HCT116 (cell line): ENCODE results near the gene ICAM4. TPM values are rescaled to one million over a fixed set of nuclear protein-coding genes. Genes with fewer than 3 reads are reported as not detected.

Experiments
- ATAC-seq: fragments of 200-7000 bp; cut with Tn5 transposase; 2 replicates; pipeline ENCODE4 v1.9.1; 2020; ENCODE audit warnings: mild to moderate bottlenecking, moderate library complexity
- BruUV-seq: library from RNA; stranded (reverse); fragments of 400-500 nt; replicated peaks from 2 replicates; lab custom pipeline; 2021; lab: Mats Ljungman, UMichigan
- CTCF ChIA-PET: fragments of 300-600 bp; sonication (Branson Sonifier 250); formaldehyde crosslinking; loops from one replicate; lab custom pipeline; 2021; ENCODE audit warnings: antibody characterized with exemption; lab: Charles Lee
- POLR2A ChIA-PET: fragments of 300-600, 350-600 bp; sonication (Branson Sonifier 250); formaldehyde crosslinking; loops from one replicate; lab custom pipeline; 2021; ENCODE audit warnings: antibody characterized with exemption; lab: Charles Lee
- RAD21 ChIA-PET, 2 experiments: fragments of 300-600 bp; sonication (Branson Sonifier 250); formaldehyde crosslinking; loops; one replicate each; lab custom pipeline; 2023; ENCODE audit warnings: low total read pairs in 2 of 2; ENCODE audit not compliant: uncharacterized antibody in 2 of 2, unreplicated experiment in 2 of 2, low non-redundant PET in 1 of 2; lab: Charles Lee
- DNase-seq: peaks from one replicate; pipeline ENCODE4 v3.0.0-alpha.2; 2010; ENCODE audit warnings: low read depth, low spot score
- H2AFZ ChIP-seq: fragments of 200-600 bp; shearing (Covaris generic), sonication (generic); 2 replicates; pipeline ENCODE4 v1.6.1; 2017; ENCODE audit warnings: low read depth, mixed run types, mixed read lengths, antibody characterized with exemption, low read length; ENCODE audit not compliant: poor library complexity, severe bottlenecking
- H3K27ac ChIP-seq: 2 replicates; pipeline ENCODE4 v1.5.1; 2012; ENCODE audit warnings: low read depth, low read length
- H3K27me3 ChIP-seq: fragments of 200-600 bp; sonication (generic); 2 replicates; pipeline ENCODE4 v1.6.1; 2016; ENCODE audit warnings: mixed run types, low read length, mixed read lengths; ENCODE audit not compliant: insufficient read depth
- H3K36me3 ChIP-seq, 2 experiments: fragments of 200-500 bp in 1 of 2; fragments of 200-600 bp in 1 of 2; sonication (Bioruptor generic) in 1 of 2; sonication (generic) in 1 of 2; 2 replicates each; pipeline versions ENCODE4 v1.5.1 to v1.6.1; 2014 to 2016; ENCODE audit warnings: low read length in 2 of 2, inconsistent platforms in 1 of 2, mixed read lengths in 1 of 2, mixed run types in 1 of 2; ENCODE audit not compliant: insufficient read depth in 2 of 2, control insufficient read depth in 1 of 2
- H3K4me1 ChIP-seq, 2 experiments: fragments of 200-600 bp in 1 of 2; sonication (generic) in 1 of 2; 2 replicates each; pipeline versions ENCODE4 v1.5.1 to v1.6.1; 2012 to 2017; ENCODE audit warnings: low read length in 2 of 2, inconsistent platforms in 1 of 2, mild to moderate bottlenecking in 1 of 2, mixed read lengths in 1 of 2, mixed run types in 1 of 2, moderate library complexity in 1 of 2; ENCODE audit not compliant: insufficient read depth in 2 of 2, control insufficient read depth in 1 of 2
- H3K4me2 ChIP-seq: fragments of 200-600 bp; sonication (generic); 2 replicates; pipeline ENCODE4 v1.6.1; 2017; ENCODE audit warnings: mixed run types, low read length, mixed read lengths
- H3K4me3 ChIP-seq, 2 experiments: fragments of 200-600 bp in 1 of 2; sonication (generic) in 1 of 2; replicated peaks in 1 of 2; 2 replicates each; pipeline ENCODE4 v1.5.1; 2011 to 2016; ENCODE audit warnings: low read length in 2 of 2, control low read depth in 1 of 2, low read depth in 1 of 2, mild to moderate bottlenecking in 1 of 2, mixed read lengths in 1 of 2, mixed run types in 1 of 2
- H3K79me2 ChIP-seq: fragments of 200-600 bp; sonication (generic); 2 replicates; pipeline ENCODE4 v1.6.1; 2017; ENCODE audit warnings: mild to moderate bottlenecking, mixed run types, low read length, moderate library complexity, mixed read lengths; ENCODE audit not compliant: insufficient read depth
- H3K9ac ChIP-seq: fragments of 200-600 bp; sonication (generic); 2 replicates; pipeline ENCODE4 v1.6.1; 2016; ENCODE audit warnings: low read length, mixed read lengths
- H3K9me2 ChIP-seq: fragments of 200-600 bp; sonication (generic), shearing (Covaris generic); 2 replicates; pipeline ENCODE4 v1.6.1; 2017; ENCODE audit warnings: mixed run types, mild to moderate bottlenecking, moderate library complexity; ENCODE audit not compliant: insufficient read depth
- H3K9me3 ChIP-seq, 2 experiments: fragments of 200-500 bp in 1 of 2; fragments of 200-600 bp in 1 of 2; sonication (Bioruptor generic) in 1 of 2; sonication (generic) in 1 of 2; 2 replicates each; pipeline ENCODE4 v1.6.1; 2014 to 2017; ENCODE audit warnings: low read length in 2 of 2, mixed read lengths in 2 of 2, inconsistent platforms in 1 of 2, low read depth in 1 of 2, mild to moderate bottlenecking in 1 of 2, mixed run types in 1 of 2, moderate library complexity in 1 of 2; ENCODE audit not compliant: control insufficient read depth in 1 of 2, insufficient read depth in 1 of 2
- H4K20me1 ChIP-seq: fragments of 200-600 bp; sonication (generic), shearing (Covaris generic); 2 replicates; pipeline ENCODE4 v1.6.1; 2017; ENCODE audit warnings: mixed run types, mild to moderate bottlenecking, moderate library complexity; ENCODE audit not compliant: insufficient read depth
- CEBPB ChIP-seq: IDR thresholded peaks from 2 replicates; pipeline ENCODE4 v1.6.1; 2012; ENCODE audit warnings: low read depth
- EGR1 ChIP-seq: IDR thresholded peaks from 2 replicates; pipeline ENCODE4 v1.6.1; 2012; ENCODE audit warnings: low read depth
- ELF1 ChIP-seq: IDR thresholded peaks from 2 replicates; pipeline ENCODE4 v1.6.1; 2012; ENCODE audit warnings: low read depth, borderline replicate concordance
- EZH2 ChIP-seq: fragments of 200-600 bp; sonication (generic); IDR thresholded peaks from 2 replicates; pipeline ENCODE4 v1.6.1; 2017; ENCODE audit warnings: antibody characterized with exemption, mixed run types
- FOSL1 ChIP-seq: IDR thresholded peaks from 2 replicates; pipeline ENCODE4 v1.6.1; 2012; ENCODE audit warnings: low read depth
- JUND ChIP-seq: IDR thresholded peaks from 2 replicates; pipeline ENCODE4 v1.6.1; 2012
- MAX ChIP-seq: IDR thresholded peaks from 2 replicates; pipeline ENCODE4 v1.6.1; 2012
- POLR2A ChIP-seq: IDR thresholded peaks from 2 replicates; pipeline ENCODE4 v1.7.0; 2011; ENCODE audit warnings: borderline replicate concordance; ENCODE audit not compliant: insufficient read depth, insufficient read length; ENCODE audit errors: extremely low read depth
- POLR2AphosphoS5 ChIP-seq: IDR thresholded peaks from 2 replicates; pipeline ENCODE4 v1.6.1; 2011; ENCODE audit warnings: mild to moderate bottlenecking, low read depth, low read length, moderate library complexity
- SP1 ChIP-seq: IDR thresholded peaks from 2 replicates; pipeline ENCODE4 v1.6.1; 2012; ENCODE audit warnings: low read depth
- YY1 ChIP-seq: IDR thresholded peaks from 2 replicates; pipeline ENCODE4 v1.6.1; 2011; ENCODE audit warnings: low read length, low read depth, moderate library complexity, mild to moderate bottlenecking; ENCODE audit not compliant: insufficient replicate concordance; ENCODE audit errors: extremely low read depth
- ZNF274 ChIP-seq: fragments of 200-500 bp; sonication (Bioruptor generic); IDR thresholded peaks from 2 replicates; pipeline ENCODE4 v1.6.1; 2014; ENCODE audit warnings: mild to moderate bottlenecking, low read depth, low read length, inconsistent platforms
- intact Hi-C: fragments of 100-400 bp; cut with micrococcal nuclease; formaldehyde crosslinking; loops from 2 replicates; pipeline ENCODE4 v1.10.0; 2022
- total RNA-seq: library from RNA; stranded (reverse); gene quantifications from one replicate; pipeline ENCODE4 v1.2.1, GENCODE V29; 2021; ENCODE audit not compliant: unreplicated experiment
- TF ChIP-seq, protein P1 (sequence below), 3 experiments: fragments of 200-600 bp in 1 of 3; sonication (generic) in 1 of 3; IDR thresholded peaks in 2 of 3; conservative IDR thresholded peaks in 1 of 3; 2 replicates each; pipeline ENCODE4 v1.5.1; 2012 to 2017; ENCODE audit warnings: low read depth in 2 of 3, low read length in 2 of 3, antibody characterized with exemption in 1 of 3, borderline replicate concordance in 1 of 3, control low read depth in 1 of 3, mild to moderate bottlenecking in 1 of 3, mixed read lengths in 1 of 3, mixed run types in 1 of 3, moderate library complexity in 1 of 3; ENCODE audit not compliant: insufficient read depth in 1 of 3

ICAM4 gene
- total RNA-seq, 1 experiment from 2014 or later, result not detected

GRCh38 chr19:10285393-10285792 lies 1.4 kb upstream of the ICAM4 start:
- ChIA-PET RAD21 (no interaction called here), POLR2A (no interaction called here), CTCF (interaction anchor here (1.9 kb wide), 1 partner anchor 26 kb away, joined by 7 read pairs; no protein-coding TSS in a partner anchor)
- no TSS peak for BruUV-seq
- Histone ChIP-seq H2AFZ (no peak overlapping the region), H4K20me1 (no peaks in the 10 kb centered on the region), H3K9me3 (no peaks in the 10 kb centered on the region), H3K27ac (no peak overlapping the region), H3K4me3 (no peak overlapping the region), H3K9ac (no peak overlapping the region), H3K4me1 (peaks cover 13 to 51% of the 10 kb centered on the region in 2 experiments), H3K4me2 (no peak overlapping the region), H3K9me2 (no peaks in the 10 kb centered on the region), H3K27me3 (no peaks in the 10 kb centered on the region), H3K36me3 (no peaks in the 10 kb centered on the region; a peak in 2 of 4 replicates), H3K79me2 (peaks cover 2% of the 10 kb centered on the region; the same call in 1 of the 2 replicates)
- no peak for TF ChIP-seq POLR2AphosphoS5
- no peak for TF ChIP-seq EZH2
- TF ChIP-seq, protein P1, sequence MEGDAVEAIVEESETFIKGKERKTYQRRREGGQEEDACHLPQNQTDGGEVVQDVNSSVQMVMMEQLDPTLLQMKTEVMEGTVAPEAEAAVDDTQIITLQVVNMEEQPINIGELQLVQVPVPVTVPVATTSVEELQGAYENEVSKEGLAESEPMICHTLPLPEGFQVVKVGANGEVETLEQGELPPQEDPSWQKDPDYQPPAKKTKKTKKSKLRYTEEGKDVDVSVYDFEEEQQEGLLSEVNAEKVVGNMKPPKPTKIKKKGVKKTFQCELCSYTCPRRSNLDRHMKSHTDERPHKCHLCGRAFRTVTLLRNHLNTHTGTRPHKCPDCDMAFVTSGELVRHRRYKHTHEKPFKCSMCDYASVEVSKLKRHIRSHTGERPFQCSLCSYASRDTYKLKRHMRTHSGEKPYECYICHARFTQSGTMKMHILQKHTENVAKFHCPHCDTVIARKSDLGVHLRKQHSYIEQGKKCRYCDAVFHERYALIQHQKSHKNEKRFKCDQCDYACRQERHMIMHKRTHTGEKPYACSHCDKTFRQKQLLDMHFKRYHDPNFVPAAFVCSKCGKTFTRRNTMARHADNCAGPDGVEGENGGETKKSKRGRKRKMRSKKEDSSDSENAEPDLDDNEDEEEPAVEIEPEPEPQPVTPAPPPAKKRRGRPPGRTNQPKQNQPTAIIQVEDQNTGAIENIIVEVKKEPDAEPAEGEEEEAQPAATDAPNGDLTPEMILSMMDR (IDR thresholded peaks at IDR 0.05 in 2 of 3, conservative IDR thresholded peaks at IDR 0.05 in 1 of 3; ENCODE audit: borderline replicate concordance in 1 of 3, insufficient read depth in 1 of 3, low read depth in 2 of 3, low read length in 2 of 3), result no peak
- no peak for TF ChIP-seq EGR1
- TF ChIP-seq CEBPB, result no peak
- TF ChIP-seq POLR2A, result no peak
- TF ChIP-seq ZNF274, result no peak
- TF ChIP-seq ELF1, result no peak
- TF ChIP-seq SP1, result no peak
- TF ChIP-seq JUND, result no peak
- no peak for TF ChIP-seq FOSL1
- TF ChIP-seq YY1, result no peak
- no peak for TF ChIP-seq MAX
- intact Hi-C loops, result no loop called here
- ATAC-seq, result no peak
- no peak for DNase-seq
